Stimulated activated CD4-positive, alpha-beta T cell treated with anti-CD3 and anti-CD28 coated beads, TNF-alpha, amount 100 ng/mL, for 4 hours (primary cell): ENCODE measurements around the gene DPY19L3.
"Not testable (repeated sequence)": the region's sequence is repeated elsewhere in the genome, so short reads cannot be mapped to it uniquely, and the experiment has no call there.

Experiments used
- DNase-seq, 3 experiments: peaks; one replicate each; pipeline ENCODE4 v3.0.0-alpha.2; 2020; ENCODE audit warnings: low read depth in 3 of 3

DPY19L3 gene

DNA sequence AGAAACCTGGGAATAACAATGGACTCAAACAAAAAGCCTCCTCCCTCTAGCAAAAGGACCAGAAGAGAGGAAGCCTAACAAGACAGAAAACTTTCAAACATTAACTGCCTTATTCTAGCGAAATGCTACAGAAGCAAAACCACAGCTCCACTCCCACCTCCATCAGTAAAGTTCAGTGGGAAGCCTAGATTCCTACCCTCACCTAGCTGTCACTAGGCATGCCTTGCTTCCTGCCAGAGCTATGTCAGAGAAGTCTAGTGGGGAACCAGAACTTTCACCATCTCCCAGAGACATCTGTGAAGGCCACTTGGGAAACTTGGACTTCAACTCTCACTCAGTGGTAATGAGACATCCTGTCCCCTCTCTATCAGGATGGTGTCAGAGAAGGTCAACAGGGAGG, 37.1 kb downstream of the DPY19L3 start:
- DNase-seq: no peak

DNA sequence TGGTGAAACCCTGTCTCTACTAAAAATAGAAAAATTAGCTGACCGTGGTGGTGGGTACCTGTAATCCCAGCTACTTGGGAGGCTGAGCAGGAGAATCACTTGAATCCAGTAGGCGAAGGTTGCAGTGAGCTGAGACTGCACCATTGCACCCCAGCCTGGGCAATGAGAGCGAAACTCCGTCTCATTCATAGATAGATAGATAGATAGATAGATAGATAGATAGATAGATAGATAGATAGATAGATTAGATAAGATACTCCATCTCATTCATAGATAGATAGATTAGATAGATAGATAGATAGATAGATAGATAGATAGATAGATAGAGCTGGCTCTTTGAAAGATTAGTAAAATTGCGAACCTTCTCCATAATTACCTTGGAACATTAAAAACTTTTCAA, 42.0 kb downstream of the DPY19L3 start:
- DNase-seq: not testable (repeated sequence)

DNA sequence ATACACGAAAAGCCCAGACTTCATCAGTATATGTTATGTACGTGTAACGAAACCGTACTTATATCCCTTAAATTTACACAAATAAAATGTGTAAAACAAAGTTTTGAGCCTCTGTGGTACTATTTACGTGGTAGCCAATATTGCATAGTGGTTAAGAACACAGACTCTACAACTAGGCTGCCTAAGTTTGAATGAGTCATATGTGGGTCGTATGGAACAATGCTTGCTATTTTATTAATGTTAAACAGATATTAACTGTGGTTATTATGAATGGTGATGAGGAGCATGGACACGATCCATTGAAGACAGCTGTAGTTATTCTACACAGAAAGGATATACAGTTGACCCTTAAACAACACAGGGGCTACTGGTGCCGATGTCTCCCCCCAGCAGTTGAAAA, 42.5 kb downstream of the DPY19L3 start:
- DNase-seq: no peak

DNA sequence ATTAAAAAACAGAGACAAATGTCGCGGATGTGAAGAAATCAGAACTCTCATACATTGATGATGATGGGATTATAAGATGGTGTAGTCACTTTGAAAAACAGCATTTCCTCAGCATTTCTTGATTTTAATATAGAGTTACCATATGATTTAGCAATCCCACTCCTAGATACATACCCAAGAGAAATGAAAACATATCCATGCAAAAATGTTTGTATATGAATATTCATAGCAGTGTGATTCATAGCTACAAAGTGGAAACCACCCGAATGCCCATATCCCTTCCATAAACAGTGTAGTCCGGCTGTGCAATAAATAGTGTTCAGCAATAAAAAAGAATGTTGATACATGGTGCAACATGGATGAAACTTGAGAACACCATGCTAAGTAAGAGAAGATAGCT, 44.6 kb downstream of the DPY19L3 start:
- DNase-seq: no peak

DNA sequence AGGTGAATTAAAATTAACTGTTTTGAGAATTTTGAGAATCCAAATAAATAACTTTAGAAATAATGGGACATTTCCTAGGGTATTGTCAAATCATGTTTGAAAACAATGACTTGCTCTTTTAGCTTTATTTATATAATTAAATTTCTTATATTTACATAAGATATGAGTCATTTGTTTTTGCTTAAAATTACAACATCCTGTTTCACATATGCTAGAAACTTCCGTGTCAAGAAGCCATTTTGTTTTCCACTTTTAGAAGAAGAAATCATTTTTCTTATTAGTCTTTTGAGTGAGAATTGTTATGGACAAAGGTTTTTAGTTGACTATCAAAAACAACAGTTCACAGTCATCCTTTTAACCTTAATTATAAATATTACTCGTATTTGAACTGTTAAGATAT, 48.2 kb downstream of the DPY19L3 start:
- DNase-seq: no peak

DNA sequence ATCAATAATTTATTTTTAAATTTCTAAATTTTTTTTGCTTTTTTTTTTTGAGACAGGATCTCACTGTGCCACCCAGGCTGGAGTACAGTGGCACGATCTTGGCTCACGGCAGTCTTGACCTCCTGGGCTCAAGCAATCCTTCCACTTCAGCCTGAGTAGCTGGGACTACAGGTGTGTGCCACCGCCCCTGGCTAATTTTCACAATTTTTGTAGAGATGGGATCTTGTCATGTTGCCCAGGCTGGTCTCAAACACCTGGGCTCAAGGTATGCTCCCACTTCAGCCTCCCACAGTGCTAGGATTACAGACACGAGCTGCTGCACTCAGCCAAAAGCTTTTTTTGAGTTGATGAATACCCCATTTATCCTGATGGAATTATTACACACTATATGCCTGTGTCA, 50.8 kb downstream of the DPY19L3 start:
- no peak for DNase-seq

DNA sequence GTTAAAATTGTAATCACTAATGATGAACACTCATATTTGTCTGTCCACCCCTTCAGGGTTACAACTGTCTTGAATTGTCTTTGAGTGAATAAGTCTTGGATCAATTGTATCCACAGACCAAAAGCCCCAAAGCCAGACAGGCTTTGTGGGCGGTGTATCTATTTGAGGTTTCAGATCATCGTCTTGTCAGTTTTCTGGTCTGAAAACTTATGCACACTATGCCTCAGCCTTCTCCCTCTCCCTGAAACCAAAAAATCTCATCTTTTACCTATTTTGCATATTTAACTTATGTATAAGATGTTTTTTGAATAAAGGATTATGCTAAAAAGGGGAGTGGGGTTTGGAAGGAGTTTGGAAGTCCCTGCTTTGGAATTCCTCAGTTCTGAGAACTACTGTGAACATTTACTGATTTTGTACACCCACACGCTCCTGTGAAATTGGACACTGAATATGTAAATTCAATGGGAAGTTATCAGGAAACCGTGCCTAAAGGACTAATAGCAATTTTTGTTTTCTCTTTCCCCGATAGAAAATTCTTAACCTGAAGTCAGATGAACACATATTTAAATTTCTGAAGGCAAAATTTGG, 52.1 kb downstream of the DPY19L3 start:
- no peak for DNase-seq

DNA sequence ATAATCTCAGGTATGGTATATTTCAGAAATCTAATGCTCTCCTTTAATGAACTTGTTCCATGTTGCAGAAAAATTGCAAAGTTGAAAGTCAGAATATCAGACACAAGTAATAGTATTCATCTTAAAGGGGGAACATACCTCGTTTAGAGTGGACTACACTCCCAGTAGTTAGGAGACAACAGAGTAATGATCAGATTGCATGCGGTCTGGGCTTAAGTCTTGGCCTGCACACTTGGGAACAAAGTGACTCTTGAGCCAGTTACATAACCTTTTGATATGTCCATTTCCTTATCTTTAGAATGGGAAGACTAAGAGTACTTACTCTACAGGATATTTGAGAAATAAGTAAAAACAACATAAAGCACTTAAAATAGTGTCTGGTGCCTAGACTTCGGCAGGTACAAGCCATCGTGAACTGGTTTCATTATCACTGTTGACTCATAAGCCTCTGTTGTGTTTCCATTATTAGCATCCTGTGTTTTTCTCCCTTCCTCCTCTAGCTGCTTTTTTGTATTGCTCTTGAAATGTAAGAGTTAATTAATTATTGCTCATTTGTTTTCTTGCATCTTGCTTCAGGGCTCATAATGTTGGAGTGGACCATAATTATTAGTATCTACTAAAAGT, 53.0 kb downstream of the DPY19L3 start:
- DNase-seq: no peak

DNA sequence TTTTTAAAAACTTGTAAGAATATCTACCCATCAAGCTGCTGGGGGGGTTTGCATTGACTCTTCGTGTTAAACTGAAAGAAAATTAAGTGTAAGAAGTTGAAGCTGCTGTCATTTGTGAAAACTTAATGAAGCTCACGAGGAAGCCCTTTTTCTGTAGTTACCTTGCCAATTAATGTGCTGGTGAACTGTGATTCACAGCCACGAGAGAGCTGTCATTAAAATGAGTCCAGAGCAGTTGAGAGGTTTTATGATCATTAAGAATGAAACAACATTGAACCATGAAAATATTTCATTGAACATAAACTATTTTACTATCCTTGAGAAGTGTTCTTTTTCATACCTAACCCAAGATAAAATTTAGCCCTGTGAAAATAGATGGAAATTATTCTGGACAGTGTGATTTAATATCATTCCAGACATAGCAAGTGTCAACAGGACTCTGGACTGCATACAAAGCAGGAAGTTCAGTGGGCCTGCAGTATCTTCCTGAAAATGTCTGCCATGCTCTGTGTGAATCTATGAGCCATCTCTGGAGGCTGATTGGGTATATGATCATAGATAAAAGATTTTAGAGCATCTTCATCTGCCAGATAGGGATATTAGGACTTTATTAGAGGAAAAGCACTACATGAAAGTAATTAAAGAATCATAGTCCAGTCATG, 53.8 kb downstream of the DPY19L3 start:
- DNase-seq: no peak

DNA sequence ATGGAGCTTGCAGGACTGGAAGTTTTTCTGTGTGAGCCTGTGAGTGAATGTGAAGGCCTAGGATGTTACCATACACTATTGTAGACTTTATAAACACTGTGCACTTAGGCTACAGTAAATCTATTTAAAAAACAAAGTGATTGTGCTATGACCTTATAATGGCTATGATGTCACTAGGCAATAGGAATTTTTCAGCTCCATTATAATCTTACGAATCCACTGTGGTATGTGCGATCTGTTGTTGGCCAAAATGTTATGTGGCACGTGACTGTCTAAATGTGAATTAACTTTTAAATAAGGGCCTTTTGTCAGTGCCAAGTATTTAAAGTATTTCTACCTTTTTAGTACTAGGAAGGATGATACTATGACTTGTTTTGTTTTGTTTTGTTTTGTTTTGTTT, 54.9 kb downstream of the DPY19L3 start:
- DNase-seq: no peak

DNA sequence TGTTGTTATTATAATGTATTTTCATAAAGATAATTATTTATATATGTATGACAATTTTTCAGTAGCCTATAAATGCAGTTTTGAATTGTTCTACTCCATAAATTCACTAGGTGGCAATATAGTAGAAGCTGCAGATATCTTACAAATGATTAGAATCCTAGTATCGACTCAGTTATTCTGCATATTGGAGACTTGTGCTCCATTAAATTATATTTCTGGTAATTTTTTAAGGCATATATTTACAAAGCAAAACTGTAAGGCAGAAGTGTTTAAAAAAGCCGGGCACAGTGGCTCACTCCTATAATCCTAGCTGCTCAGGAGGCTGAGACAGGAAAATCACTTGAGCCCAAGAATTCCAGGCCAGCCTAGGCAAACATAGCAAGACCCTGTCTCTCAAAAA, 58.7 kb downstream of the DPY19L3 start:
- no peak for DNase-seq

DNA sequence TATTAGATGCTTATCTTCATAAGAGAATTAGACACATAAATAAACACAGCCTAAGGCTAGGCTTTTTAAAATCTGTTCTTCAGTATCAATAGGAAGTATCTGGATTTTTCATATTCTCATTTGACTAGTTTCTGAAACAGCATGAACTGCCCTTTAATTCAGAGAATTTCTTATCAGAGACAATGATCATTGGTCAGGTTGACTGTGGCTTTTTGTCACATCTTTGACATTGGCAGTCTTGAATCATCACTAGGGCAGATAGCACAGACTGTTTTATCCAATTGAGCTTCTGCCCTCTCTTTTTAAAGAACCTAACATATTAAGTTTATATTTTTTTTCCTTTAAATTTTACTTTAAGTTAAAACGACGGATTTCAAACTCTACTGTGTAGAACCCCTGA, 59.6 kb downstream of the DPY19L3 start:
- DNase-seq: no peak

DNA sequence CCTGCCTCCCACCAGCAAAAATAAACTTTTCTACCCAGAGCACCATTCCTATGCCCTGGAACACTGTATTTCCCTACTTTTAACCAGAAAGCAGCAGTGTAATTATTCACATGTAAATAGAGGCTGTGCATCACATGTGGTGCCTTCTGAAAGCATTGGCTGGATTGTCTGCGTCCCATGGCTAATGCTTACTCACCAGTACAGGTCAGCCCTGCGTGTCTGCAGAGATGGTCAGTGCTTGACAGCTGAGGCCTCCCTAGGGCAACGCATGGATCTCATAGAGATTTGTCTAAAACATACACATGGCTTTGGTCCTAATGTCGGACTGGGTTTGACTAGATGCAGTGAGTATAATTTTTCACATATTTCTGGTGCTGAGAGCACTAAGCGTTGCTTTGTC, 64.2 kb downstream of the DPY19L3 start:
- no peak for DNase-seq

DNA sequence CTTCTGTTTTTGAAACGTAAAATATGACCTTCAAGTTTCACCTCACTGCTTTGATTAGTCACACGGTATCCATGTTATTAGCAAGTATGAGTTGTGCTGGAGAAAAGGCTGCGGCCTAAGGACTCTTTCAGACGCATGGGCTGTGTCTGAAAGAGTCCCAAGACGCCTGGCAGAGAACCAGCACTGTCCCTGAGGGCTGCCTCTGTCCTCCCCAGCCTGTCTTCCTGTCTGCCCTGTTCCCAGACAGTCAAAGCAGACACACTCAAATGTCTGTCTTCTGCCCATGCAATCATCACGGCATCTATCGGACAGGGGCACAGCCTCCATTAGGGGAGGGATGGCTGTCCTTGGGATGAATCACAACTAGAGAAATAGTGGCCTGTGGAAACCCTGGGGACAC, 65.5 kb downstream of the DPY19L3 start:
- no peak for DNase-seq

DNA sequence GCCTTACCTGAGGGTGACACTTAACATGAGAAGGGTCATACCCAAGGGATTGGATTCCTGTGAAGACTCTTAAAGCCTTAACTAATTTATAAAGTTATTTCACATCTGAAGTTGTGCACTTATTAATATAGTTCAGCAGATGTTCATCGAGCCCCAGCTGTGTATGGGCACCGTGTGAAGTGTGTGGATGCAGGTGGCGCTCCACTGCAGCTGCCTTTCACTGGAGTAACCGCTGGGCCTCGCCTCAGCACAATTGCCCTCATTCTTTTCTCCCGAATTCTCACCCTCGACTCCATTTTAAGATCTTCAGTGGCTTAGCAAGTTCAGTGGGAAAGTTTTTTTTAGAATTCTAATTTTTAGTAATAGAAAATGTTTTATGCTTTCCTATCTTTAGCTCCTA, 66.2 kb downstream of the DPY19L3 start:
- DNase-seq: no peak

DNA sequence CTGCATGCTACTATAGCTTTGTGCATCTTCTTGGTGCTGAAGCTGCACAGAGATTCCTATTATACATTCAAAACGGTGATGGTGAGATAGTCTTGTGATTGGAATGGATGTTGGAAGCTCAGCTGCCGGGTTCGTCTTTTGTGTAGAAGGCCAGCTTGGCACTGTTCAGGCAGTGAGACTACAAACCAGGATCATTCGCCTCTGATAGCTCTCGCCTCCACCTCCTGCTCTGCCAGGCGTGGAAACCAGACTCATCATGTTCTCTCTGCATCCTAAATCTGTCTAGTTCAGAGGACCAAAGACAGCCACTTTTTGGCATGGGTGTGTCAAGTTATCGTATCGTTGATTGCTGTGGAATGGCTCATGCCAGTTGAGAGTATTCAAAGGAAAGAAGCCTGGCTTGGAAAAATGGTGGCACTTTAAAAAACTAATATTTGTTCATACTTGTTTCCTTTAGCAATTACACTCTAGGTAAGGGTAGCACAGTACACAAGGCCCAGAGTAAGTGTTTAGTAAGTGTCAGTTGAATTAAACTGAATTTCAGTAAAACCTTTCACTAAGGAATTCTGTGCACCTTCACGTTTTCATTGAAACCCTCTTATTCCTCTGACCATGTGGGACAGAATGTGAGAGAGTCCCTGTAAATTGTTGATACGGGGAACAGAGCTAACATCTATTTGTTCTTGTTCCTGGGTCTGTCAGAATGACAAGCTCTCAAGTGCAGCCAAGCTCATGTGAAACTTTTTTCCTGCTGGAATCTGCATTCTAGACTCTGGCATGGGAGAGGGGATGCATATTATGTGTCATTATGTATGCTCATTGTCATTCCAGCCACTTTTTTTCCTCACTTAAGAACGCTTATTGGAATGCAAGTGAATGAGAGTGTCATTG, 69.8 kb downstream of the DPY19L3 start:
- DNase-seq: no peak

DNA sequence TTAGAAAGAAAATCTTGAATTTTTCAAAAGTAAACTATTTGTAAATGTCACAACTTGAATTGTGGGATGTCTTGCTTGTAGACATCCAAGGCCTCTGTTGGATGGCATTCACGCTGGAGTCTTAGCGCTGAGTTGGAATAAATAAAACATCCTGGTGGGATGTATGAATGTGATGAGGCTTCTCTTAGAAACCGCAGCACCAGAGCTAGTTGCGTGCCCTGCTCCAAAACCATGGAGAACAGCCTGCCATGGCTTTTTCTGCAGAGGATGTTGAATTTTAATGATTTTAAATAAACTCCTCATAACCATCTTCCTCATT, 70.4 kb downstream of the DPY19L3 start:
- no peak for DNase-seq

DNA sequence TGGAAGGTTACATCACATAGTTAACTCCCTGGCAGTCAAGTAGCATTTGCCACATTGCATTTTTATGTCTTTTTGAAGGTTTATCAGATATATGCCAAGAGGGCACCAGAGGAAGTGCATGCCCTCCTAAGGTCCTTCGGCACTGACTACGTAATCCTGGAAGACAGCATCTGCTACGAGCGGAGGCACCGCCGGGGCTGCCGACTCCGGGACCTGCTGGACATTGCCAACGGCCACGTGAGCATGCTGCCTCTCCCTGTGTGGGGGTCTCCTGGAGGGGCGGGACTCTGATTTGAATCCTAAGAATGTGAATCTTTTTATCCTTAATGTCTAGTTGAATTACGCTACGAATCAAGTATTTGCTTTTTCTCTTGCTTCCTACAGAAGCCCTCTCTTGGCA, 74.8 kb downstream of the DPY19L3 start:
- DNase-seq: no peak

DNA sequence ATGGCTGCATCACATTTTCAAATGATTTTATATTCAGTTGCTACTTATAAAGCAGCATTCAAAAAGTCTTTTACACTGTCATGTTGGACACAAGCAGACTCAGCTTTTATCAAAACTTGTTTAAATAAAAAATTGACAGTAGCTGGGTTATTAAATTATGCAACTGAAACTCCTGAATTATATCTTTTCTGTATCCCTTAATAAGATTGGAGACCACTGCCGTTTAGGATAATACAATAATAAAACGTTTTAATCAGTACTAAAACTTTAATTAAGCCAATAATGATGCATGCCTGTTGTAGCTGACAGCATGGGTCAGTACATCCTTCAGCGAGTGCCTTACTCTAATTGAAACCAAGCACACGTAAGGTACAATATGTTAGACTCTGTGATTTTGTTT, 78.0 kb downstream of the DPY19L3 start:
- no peak for DNase-seq

DNA sequence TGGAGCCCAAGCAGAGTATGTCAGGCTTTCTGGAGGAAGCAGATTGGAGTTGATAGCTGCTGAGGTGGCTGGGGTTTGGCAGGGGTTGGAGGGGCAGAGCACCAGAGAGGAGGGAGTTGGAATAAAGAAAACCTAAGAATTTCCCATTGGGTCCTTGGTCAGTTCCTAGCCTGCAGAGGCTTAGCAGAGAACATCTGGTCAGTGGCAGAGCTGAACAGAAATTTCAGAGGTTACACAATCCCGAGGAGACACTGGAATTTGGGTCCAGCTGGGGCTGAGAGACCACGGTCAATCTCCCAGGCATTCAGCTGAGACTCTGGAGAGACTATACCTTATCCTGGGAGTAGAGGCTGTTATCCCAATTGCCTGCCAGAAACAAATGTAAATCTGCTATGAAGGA, 84.4 kb downstream of the DPY19L3 start:
- DNase-seq: no peak

DNA sequence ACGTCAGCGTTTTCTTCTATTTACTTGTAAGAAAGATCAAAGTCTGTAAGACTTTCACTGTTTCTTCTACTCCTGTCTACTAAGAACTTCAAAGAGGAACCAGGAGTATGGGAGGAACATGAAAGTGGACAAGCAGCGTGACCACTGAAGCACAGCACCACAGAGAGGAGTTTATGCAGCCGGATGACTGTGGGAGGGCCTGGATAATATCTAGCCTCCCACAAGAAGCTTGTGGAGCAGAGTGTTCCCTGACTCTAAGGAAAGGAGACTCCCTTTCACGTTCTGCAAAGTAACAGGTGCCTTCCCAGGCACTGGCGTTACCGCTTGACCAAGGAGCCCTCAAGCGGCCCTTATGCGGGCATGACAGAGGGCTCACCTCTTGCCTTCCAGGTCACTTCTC, 91.8 kb downstream of the DPY19L3 start:
- DNase-seq: no peak

DNA sequence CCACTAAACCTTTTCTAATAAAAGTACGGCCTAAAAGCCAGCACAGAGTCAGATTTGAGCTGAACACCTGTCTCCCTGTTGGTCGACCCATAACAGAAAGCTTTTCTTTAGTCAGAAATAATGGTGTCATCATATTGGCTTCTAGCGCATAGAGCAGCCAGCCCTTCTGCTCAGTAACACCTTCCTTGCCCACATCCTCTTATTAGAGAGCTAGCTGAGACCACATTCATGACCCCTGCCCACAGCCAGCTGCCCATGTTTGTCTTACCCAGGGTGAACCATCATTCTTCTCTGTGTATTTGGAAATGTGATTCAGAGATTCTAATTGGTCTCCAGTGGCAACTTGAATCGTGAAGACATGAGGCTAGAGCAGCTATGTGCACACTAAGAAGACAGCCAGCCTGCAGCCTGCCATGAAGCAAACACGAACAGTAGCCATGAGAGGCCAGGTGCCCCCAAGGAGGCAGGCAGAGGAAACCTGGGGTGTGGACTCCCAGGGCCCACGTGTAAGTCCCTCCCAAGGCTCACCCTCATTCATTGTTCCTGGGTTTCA, 93.2 kb downstream of the DPY19L3 start:
- DNase-seq: no peak
